ENCODE data around the gene PRLR. TPM values are rescaled to one million over a fixed set of nuclear protein-coding genes. Genes with fewer than 3 reads are reported as not detected.

PRLR gene
- total and polyA plus RNA-seq, 11 donors = 0.08 to 2.2 (median 0.57) TPM

DNA sequence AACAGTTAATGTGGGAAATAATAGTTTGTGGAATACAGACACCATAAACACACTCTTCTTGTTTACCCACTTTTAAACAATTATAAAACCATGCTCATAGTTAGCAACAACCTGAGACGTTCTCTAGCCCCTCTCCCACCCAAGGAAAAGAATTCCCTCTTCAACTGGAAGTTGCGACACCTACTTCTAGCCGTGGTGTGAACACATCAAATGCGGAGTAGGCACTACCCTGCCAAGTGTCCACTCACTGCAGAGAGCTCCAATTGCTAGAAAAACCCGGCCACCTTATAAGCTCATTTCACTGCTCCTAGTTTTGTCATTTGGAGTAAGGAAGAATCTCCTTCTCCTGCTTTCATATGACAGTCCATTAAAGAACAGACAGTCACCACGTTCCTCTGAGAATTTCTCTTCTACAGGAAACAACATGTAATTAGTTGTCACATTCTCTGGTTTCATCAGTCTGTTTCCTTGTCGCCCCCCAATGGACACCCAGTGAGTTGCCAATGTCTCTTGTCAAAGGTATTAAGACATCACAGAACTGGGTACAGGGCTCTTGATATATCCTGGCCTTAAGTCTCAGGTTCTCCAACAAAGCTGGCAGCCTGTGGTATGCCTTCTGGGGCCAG is 47.3 kb downstream of the PRLR start:
- no peak for TF ChIP-seq POLR2A (IDR thresholded peaks at IDR 0.05)
- TF ChIP-seq, protein P1, sequence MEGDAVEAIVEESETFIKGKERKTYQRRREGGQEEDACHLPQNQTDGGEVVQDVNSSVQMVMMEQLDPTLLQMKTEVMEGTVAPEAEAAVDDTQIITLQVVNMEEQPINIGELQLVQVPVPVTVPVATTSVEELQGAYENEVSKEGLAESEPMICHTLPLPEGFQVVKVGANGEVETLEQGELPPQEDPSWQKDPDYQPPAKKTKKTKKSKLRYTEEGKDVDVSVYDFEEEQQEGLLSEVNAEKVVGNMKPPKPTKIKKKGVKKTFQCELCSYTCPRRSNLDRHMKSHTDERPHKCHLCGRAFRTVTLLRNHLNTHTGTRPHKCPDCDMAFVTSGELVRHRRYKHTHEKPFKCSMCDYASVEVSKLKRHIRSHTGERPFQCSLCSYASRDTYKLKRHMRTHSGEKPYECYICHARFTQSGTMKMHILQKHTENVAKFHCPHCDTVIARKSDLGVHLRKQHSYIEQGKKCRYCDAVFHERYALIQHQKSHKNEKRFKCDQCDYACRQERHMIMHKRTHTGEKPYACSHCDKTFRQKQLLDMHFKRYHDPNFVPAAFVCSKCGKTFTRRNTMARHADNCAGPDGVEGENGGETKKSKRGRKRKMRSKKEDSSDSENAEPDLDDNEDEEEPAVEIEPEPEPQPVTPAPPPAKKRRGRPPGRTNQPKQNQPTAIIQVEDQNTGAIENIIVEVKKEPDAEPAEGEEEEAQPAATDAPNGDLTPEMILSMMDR (IDR thresholded peaks at IDR 0.05) = peak in 10 of 12 donors; percentile 8 to 59 (median 40)
- no peaks in the 10 kb centered on the region for H3K9me3 ChIP-seq
- H3K27ac ChIP-seq = no peak overlapping the region
- DNase-seq (peak in 1 of 5 donors; percentile 35), ATAC-seq (peak in 1 of 4 donors; percentile 52)
- WGBS, 4 donors = 51 to 56% (median 53%) methylated on average over 7 of the region's 7 CpGs
- no peaks in the 10 kb centered on the region for H3K36me3 ChIP-seq
- H3K27me3 ChIP-seq = peaks cover 0 to 4% (median 0%) of the 10 kb centered on the region in 9 donors
- H3K4me1 ChIP-seq = no peaks in the 10 kb centered on the region
- no peak overlapping the region for H3K4me3 ChIP-seq
- intact Hi-C loops (cut with DNase I) = loop anchor here in 3 of 10 donors (5.0 to 10.0 kb wide), 2 partner anchors 88 to 96 kb away; no protein-coding TSS in a partner anchor

DNA sequence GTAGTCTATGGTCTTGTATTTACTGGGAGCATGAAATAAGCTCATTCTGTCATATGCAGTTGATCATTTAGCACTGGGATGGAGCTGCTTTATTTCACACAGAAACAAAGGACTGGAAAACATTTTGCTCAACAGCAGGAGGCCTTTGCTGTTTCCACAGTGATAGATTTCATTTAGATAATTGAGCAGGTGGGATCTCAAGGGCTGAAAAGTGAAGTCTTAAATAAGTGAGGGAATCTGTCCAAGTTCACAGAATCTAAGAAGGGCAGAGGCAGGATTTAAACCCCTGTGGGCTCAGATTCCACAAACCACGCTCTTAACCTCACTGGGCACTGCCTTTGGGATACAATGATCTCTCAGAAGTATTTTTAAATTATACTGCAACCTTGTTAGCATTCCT is 47.8 kb downstream of the PRLR start:
- ATAC-seq = no peak

DNA sequence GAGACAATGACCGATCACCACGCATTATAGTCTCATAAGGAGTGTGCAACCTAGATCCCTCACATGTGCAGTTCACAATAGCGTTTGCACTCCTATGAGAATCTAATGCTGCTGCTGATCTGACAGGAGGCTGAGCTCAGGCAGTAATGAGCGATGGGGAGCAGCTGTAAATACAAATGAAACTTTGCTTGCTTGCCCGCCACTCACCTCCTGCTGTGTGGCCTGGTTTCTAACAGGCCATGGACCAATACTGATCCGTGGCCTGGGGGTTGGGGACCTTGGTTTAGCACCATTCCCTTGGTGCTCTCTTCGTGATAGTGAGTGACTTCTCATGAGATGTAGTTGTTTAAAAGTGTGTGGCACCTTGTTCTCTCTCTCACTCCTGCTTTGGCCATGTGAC is 50.2 kb downstream of the PRLR start:
- H3K27ac ChIP-seq = no peak overlapping the region
- DNase-seq (no peak), ATAC-seq (no peak)
- H3K4me1 ChIP-seq = no peaks in the 10 kb centered on the region
- no peaks in the 10 kb centered on the region for H3K9me3 ChIP-seq
- intact Hi-C loops (cut with DNase I) = loop anchor here in 3 of 10 donors (5.0 to 10.0 kb wide), 2 partner anchors 85 to 93 kb away; no protein-coding TSS in a partner anchor
- 92 to 96% (median 93%) methylated on average over 7 of the region's 7 CpGs for WGBS, 4 donors
- peaks cover 0 to 4% (median 0%) of the 10 kb centered on the region in 9 donors for H3K27me3 ChIP-seq
- no peak for TF ChIP-seq POLR2A (IDR thresholded peaks at IDR 0.05)
- TF ChIP-seq, protein P1 (IDR thresholded peaks at IDR 0.05) = no peak
- H3K4me3 ChIP-seq = no peak overlapping the region
- H3K36me3 ChIP-seq = no peaks in the 10 kb centered on the region

More for the DNA sequence above, 47.8 kb downstream of the PRLR start:
- Histone ChIP-seq H3K27ac (no peak overlapping the region), H3K36me3 (no peaks in the 10 kb centered on the region), H3K27me3 (peaks cover 0 to 4% (median 0%) of the 10 kb centered on the region in 9 donors), H3K4me3 (no peak overlapping the region), H3K9me3 (no peaks in the 10 kb centered on the region), H3K4me1 (no peaks in the 10 kb centered on the region)
- no peak for DNase-seq
- intact Hi-C loops (cut with DNase I) = loop anchor here in 3 of 10 donors (5.0 to 10.0 kb wide), 2 partner anchors 88 to 95 kb away; no protein-coding TSS in a partner anchor
- TF ChIP-seq POLR2A (IDR thresholded peaks at IDR 0.05) = no peak
- TF ChIP-seq, protein P1 (IDR thresholded peaks at IDR 0.05) = no peak
- WGBS, 4 donors = 79 to 86% (median 84%) methylated on average over 1 of the region's 1 CpG

DNA sequence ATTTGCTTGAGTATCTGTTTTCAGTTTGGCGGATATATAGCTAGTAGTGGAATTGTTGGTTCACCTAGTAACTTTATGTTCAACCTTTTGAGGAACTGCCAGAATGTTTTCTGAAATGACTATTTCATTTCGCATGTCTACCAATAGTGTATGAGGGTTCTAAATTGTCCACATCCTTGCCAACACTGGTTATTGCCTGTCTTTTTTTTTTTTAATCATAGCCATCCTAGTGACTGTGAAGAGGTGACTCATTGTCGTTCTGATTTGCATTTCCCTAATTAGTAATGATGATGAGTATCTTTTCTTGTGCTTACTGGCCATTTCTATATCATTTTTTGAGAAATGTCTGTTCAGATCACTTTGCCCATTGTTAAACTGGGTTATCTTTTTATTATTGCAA is 52.5 kb downstream of the PRLR start:
- Histone ChIP-seq H3K4me1 (no peaks in the 10 kb centered on the region), H3K27ac (no peak overlapping the region), H3K4me3 (no peak overlapping the region), H3K9me3 (no peaks in the 10 kb centered on the region), H3K36me3 (no peaks in the 10 kb centered on the region), H3K27me3 (peaks cover 0 to 2% (median 0%) of the 10 kb centered on the region in 9 donors)
- no peak for TF ChIP-seq POLR2A (IDR thresholded peaks at IDR 0.05)
- TF ChIP-seq, protein P1 (IDR thresholded peaks at IDR 0.05) = no peak
- no peak for ATAC-seq
- intact Hi-C loops (cut with DNase I) = no loop called here
- WGBS, 4 donors = 88 to 94% (median 90%) methylated on average over 3 of the region's 3 CpGs
- no peak for DNase-seq

Data from heart left ventricle (tissue), 16 donors.